Activated effector memory CD4-positive, alpha-beta T cell treated with Interleukin-2 at 50 U/mL for 16 hours (primary cell): Measurements from ENCODE around the gene SLC1A1.

Experiments
- DNase-seq: peaks from one replicate; pipeline ENCODE4 v3.0.0-alpha.2; 2020

The SLC1A1 gene

GRCh38 chr9:4547016-4547415 lies 56.7 kb downstream of the SLC1A1 start:
- no peak for DNase-seq

- DNase-seq = no peak
These were observed 58.8 kb downstream of the SLC1A1 start for GRCh38 chr9:4548811-4549725.

GRCh38 chr9:4549751-4550295 lies 59.6 kb downstream of the SLC1A1 start:
- DNase-seq = no peak

GRCh38 chr9:4550777-4551484 lies 60.7 kb downstream of the SLC1A1 start:
- DNase-seq = no peak

GRCh38 chr9:4553951-4554381 lies 63.7 kb downstream of the SLC1A1 start:
- DNase-seq = no peak

GRCh38 chr9:4555236-4555635 lies 65.0 kb downstream of the SLC1A1 start:
- no peak for DNase-seq

GRCh38 chr9:4558371-4558998 lies 68.2 kb downstream of the SLC1A1 start:
- DNase-seq = no peak

GRCh38 chr9:4559261-4560182 lies 69.3 kb downstream of the SLC1A1 start:
- DNase-seq = no peak

GRCh38 chr9:4563105-4563504 lies 72.8 kb downstream of the SLC1A1 start:
- DNase-seq = no peak

GRCh38 chr9:4566806-4567205 lies 76.5 kb downstream of the SLC1A1 start:
- DNase-seq = no peak

GRCh38 chr9:4567601-4568000 lies 77.3 kb downstream of the SLC1A1 start:
- no peak for DNase-seq

GRCh38 chr9:4569101-4569500 lies 78.8 kb downstream of the SLC1A1 start:
- no peak for DNase-seq

- no peak for DNase-seq
These were observed 82.0 kb downstream of the SLC1A1 start for GRCh38 chr9:4572184-4572826.

GRCh38 chr9:4573176-4573575 lies 82.9 kb downstream of the SLC1A1 start:
- no peak for DNase-seq

- DNase-seq = no peak
These were observed 83.5 kb downstream of the SLC1A1 start for GRCh38 chr9:4573634-4574389.

GRCh38 chr9:4574657-4575243 lies 84.5 kb downstream of the SLC1A1 start:
- no peak for DNase-seq

- DNase-seq = no peak
These were observed 85.7 kb downstream of the SLC1A1 start for GRCh38 chr9:4575997-4576396.

GRCh38 chr9:4576448-4576847 lies 86.2 kb downstream of the SLC1A1 start:
- no peak for DNase-seq

- no peak for DNase-seq
These were observed 88.7 kb downstream of the SLC1A1 start for GRCh38 chr9:4579001-4579400.

GRCh38 chr9:4581035-4581760 lies 90.9 kb downstream of the SLC1A1 start:
- DNase-seq = no peak
